SK-N-SH (cell line): Measurements from ENCODE around the gene BMPR1B. TPM values are rescaled to one million over a fixed set of nuclear protein-coding genes. Genes with fewer than 3 reads are reported as not detected.

Experiments
- CTCF ChIA-PET: fragments of 300-600, 350-600 bp; formaldehyde crosslinking; extraction: SDS; loops from one replicate; lab custom pipeline; 2021; lab: Yijun Ruan, JAX
- POLR2A ChIA-PET: fragments of 350-600 bp; sonication (Branson Sonifier 250); formaldehyde crosslinking; extraction: SDS; loops from one replicate; lab custom pipeline; 2020; ENCODE audit warnings: antibody characterized with exemption, inconsistent platforms; lab: Yijun Ruan, JAX
- DNase-seq: peaks from one replicate; pipeline ENCODE4 v3.0.0; 2012
- H2AFZ ChIP-seq: fragments of 200-600 bp; sonication (generic); 2 replicates; pipeline ENCODE4 v1.8.1; 2016; ENCODE audit warnings: antibody characterized with exemption, mild to moderate bottlenecking, low read depth
- H3F3A ChIP-seq: fragments of 200-600 bp; sonication (generic); replicated peaks from 2 replicates; pipeline ENCODE3; 2016; ENCODE audit warnings: antibody characterized with exemption, mild to moderate bottlenecking; ENCODE audit not compliant: insufficient read depth
- H3K27ac ChIP-seq, 2 experiments: fragments of 200-500 bp in 1 of 2; fragments of 200-600 bp in 1 of 2; sonication (Bioruptor generic) in 1 of 2; sonication (generic), shearing (Covaris generic) in 1 of 2; 2 replicates each; pipeline versions ENCODE4 v1.5.1 to v1.6.1; 2014 to 2016; ENCODE audit warnings: low read depth in 2 of 2, inconsistent platforms in 1 of 2, low read length in 1 of 2, mild to moderate bottlenecking in 1 of 2, mixed read lengths in 1 of 2
- H3K27me3 ChIP-seq: fragments of 200-600 bp; sonication (generic), shearing (Covaris generic); 2 replicates; pipeline ENCODE4 v1.6.1; 2016; ENCODE audit warnings: mixed run types; ENCODE audit not compliant: insufficient read depth
- H3K36me3 ChIP-seq, 2 experiments: fragments of 200-500 bp in 1 of 2; fragments of 200-600 bp in 1 of 2; sonication (Bioruptor generic) in 1 of 2; sonication (generic) in 1 of 2; replicated peaks in 1 of 2; 2 replicates each; pipeline versions ENCODE3 to v1.5.1; 2014 to 2016; ENCODE audit warnings: low read length in 1 of 2, mild to moderate bottlenecking in 1 of 2; ENCODE audit not compliant: insufficient read depth in 2 of 2, control insufficient read depth in 1 of 2
- H3K4me1 ChIP-seq, 2 experiments: fragments of 200-500 bp in 1 of 2; fragments of 200-600 bp in 1 of 2; sonication (Bioruptor generic) in 1 of 2; sonication (generic), shearing (Covaris generic) in 1 of 2; 2 replicates each; pipeline versions ENCODE4 v1.5.1 to v1.6.1; 2014 to 2016; ENCODE audit warnings: low read depth in 1 of 2, low read length in 1 of 2, mixed run types in 1 of 2; ENCODE audit not compliant: insufficient read depth in 2 of 2, control insufficient read depth in 1 of 2
- H3K4me2 ChIP-seq: fragments of 200-600 bp; sonication (generic), shearing (Covaris generic); 2 replicates; pipeline ENCODE4 v1.6.1; 2017; ENCODE audit warnings: mixed run types
- H3K4me3 ChIP-seq, 2 experiments: fragments of 200-500 bp in 1 of 2; fragments of 200-600 bp in 1 of 2; sonication (Bioruptor generic) in 1 of 2; sonication (generic), shearing (Covaris generic) in 1 of 2; 2 replicates each; pipeline versions ENCODE4 v1.5.1 to v1.8.1; 2014 to 2016; ENCODE audit warnings: low read depth in 2 of 2, inconsistent platforms in 1 of 2, low read length in 1 of 2, mild to moderate bottlenecking in 1 of 2, mixed read lengths in 1 of 2, moderate library complexity in 1 of 2
- H3K79me2 ChIP-seq: fragments of 200-600 bp; sonication (generic); 2 replicates; pipeline ENCODE4 v1.8.1; 2017; ENCODE audit warnings: mild to moderate bottlenecking; ENCODE audit not compliant: insufficient read depth
- H3K9ac ChIP-seq: fragments of 200-600 bp; sonication (generic); 2 replicates; pipeline ENCODE4 v1.6.1; 2017; ENCODE audit warnings: mixed run types
- H3K9me2 ChIP-seq: fragments of 200-600 bp; sonication (generic); 2 replicates; pipeline ENCODE4 v1.6.1; 2017; ENCODE audit warnings: mixed run types
- H3K9me3 ChIP-seq: fragments of 200-600 bp; sonication (generic); 2 replicates; pipeline ENCODE4 v1.6.1; 2017; ENCODE audit warnings: mixed run types, mild to moderate bottlenecking, moderate library complexity
- H4K20me1 ChIP-seq: fragments of 200-600 bp; sonication (generic); 2 replicates; pipeline ENCODE4 v1.6.1; 2017; ENCODE audit warnings: mild to moderate bottlenecking, mixed run types; ENCODE audit not compliant: insufficient read depth
- CHD2 ChIP-seq: fragments of 150-350 bp; IDR thresholded peaks from 2 replicates; pipeline ENCODE4 v1.6.1; 2018; ENCODE audit warnings: low read length; ENCODE audit not compliant: partially characterized antibody
- CTCF ChIP-seq: fragments of 200-600 bp; sonication (generic); IDR thresholded peaks from 2 replicates; pipeline ENCODE4 v1.6.1; 2017; ENCODE audit warnings: antibody characterized with exemption, mild to moderate bottlenecking, moderate library complexity
- EP300 ChIP-seq, 2 experiments: IDR thresholded peaks; 2 replicates each; pipeline versions ENCODE4 v1.4.0 to v1.6.1; 2012; ENCODE audit warnings: borderline replicate concordance in 1 of 2, low read depth in 1 of 2, low read length in 1 of 2
- EZH2phosphoT487 ChIP-seq: fragments of 200-600 bp; sonication (generic); IDR thresholded peaks from 2 replicates; pipeline ENCODE4 v1.6.1; 2017; ENCODE audit warnings: low read depth, mixed run types, mild to moderate bottlenecking, antibody characterized with exemption, moderate library complexity, borderline replicate concordance
- FOSL2 ChIP-seq: IDR thresholded peaks from 2 replicates; pipeline ENCODE4 v1.4.0; 2012; ENCODE audit warnings: low read depth, mild to moderate bottlenecking, moderate library complexity, borderline replicate concordance
- FOXM1 ChIP-seq: IDR thresholded peaks from 2 replicates; pipeline ENCODE4 v1.4.0; 2012; ENCODE audit warnings: low read depth, mild to moderate bottlenecking
- GABPA ChIP-seq: IDR thresholded peaks from 2 replicates; pipeline ENCODE4 v1.4.0; 2012; ENCODE audit warnings: low read depth, mild to moderate bottlenecking
- JUND ChIP-seq: IDR thresholded peaks from 2 replicates; pipeline ENCODE4 v1.4.0; 2012
- MXI1 ChIP-seq: IDR thresholded peaks from 2 replicates; pipeline ENCODE4 v1.6.1; 2012; ENCODE audit warnings: mild to moderate bottlenecking, low read depth, low read length, improper control_type of control experiment
- NFIC ChIP-seq: IDR thresholded peaks from 2 replicates; pipeline ENCODE4 v1.4.0; 2012; ENCODE audit warnings: borderline replicate concordance
- POLR2AphosphoS5 ChIP-seq: IDR thresholded peaks from 2 replicates; pipeline ENCODE4 v1.6.1; 2012; ENCODE audit warnings: low read depth, low read length
- REST ChIP-seq: IDR thresholded peaks from 2 replicates; pipeline ENCODE4 v1.6.1; 2012; ENCODE audit warnings: mild to moderate bottlenecking, low read depth, low read length, moderate library complexity
- RXRA ChIP-seq: IDR thresholded peaks from 2 replicates; pipeline ENCODE4 v1.4.0; 2012; ENCODE audit warnings: low read depth, mild to moderate bottlenecking, borderline replicate concordance
- SIN3A ChIP-seq: IDR thresholded peaks from 2 replicates; pipeline ENCODE4 v1.6.1; 2012; ENCODE audit warnings: low read depth, mild to moderate bottlenecking, low read length, moderate library complexity, borderline replicate concordance
- SMC3 ChIP-seq: IDR thresholded peaks from 2 replicates; pipeline ENCODE4 v1.6.1; 2012; ENCODE audit warnings: low read depth, low read length, improper control_type of control experiment
- USF2 ChIP-seq: fragments of 150-350 bp; IDR thresholded peaks from 2 replicates; pipeline ENCODE4 v1.6.1; 2017; ENCODE audit warnings: antibody characterized with exemption, low read length, low read depth, borderline replicate concordance
- WGBS: methylation state at CpG from one replicate; pipeline ENCODE4 v1.1.6; 2017; ENCODE audit warnings: low lambda C conversion rate; 5-methylcytosine and 5-hydroxymethylcytosine counted together
- polyA plus RNA-seq, 3 experiments: library from polyadenylated mRNA; depleted of rRNA; stranded (reverse); fragments of >200 nt; gene quantifications; 2 replicates each; pipeline ENCODE4 v1.2.3, GENCODE V29; 2012
- TF ChIP-seq, protein P1 (sequence below): IDR thresholded peaks from 2 replicates; pipeline ENCODE4 v1.4.0; 2012; ENCODE audit warnings: low read depth, borderline replicate concordance
- TF ChIP-seq, protein P2 (sequence below): IDR thresholded peaks from 2 replicates; pipeline ENCODE4 v1.4.0; 2012; ENCODE audit warnings: low read depth
- TF ChIP-seq, protein P3 (sequence below): IDR thresholded peaks from 2 replicates; pipeline ENCODE4 v1.4.0; 2012; ENCODE audit warnings: low read depth, borderline replicate concordance

Gene BMPR1B
- polyA plus RNA-seq, 1 of the 3 experiments (the other 2 are of a cell fraction), result 0.16 TPM

- POLR2A ChIA-PET, result no interaction called here
- H3K9me2 ChIP-seq, result no peaks in the 10 kb centered on the region
- DNase-seq, result no peak
- no peaks in the 10 kb centered on the region for H3K79me2 ChIP-seq
- no peaks in the 10 kb centered on the region for H4K20me1 ChIP-seq
- TF ChIP-seq, protein P1, sequence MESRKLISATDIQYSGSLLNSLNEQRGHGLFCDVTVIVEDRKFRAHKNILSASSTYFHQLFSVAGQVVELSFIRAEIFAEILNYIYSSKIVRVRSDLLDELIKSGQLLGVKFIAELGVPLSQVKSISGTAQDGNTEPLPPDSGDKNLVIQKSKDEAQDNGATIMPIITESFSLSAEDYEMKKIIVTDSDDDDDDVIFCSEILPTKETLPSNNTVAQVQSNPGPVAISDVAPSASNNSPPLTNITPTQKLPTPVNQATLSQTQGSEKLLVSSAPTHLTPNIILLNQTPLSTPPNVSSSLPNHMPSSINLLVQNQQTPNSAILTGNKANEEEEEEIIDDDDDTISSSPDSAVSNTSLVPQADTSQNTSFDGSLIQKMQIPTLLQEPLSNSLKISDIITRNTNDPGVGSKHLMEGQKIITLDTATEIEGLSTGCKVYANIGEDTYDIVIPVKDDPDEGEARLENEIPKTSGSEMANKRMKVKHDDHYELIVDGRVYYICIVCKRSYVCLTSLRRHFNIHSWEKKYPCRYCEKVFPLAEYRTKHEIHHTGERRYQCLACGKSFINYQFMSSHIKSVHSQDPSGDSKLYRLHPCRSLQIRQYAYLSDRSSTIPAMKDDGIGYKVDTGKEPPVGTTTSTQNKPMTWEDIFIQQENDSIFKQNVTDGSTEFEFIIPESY, result no peak
- TF ChIP-seq NFIC, result no peak
- no peak for TF ChIP-seq RXRA
- no peak for TF ChIP-seq EZH2phosphoT487
- TF ChIP-seq CTCF, result no peak
- no peak for TF ChIP-seq SIN3A
- no peak for TF ChIP-seq CHD2
- no peak for TF ChIP-seq POLR2AphosphoS5
- no peak for TF ChIP-seq SMC3
- TF ChIP-seq, protein P2, sequence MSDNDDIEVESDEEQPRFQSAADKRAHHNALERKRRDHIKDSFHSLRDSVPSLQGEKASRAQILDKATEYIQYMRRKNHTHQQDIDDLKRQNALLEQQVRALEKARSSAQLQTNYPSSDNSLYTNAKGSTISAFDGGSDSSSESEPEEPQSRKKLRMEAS, result no peak
- H3K36me3 ChIP-seq, result no peaks in the 10 kb centered on the region
- H2AFZ ChIP-seq, result no peak overlapping the region
- H3K9me3 ChIP-seq, result no peaks in the 10 kb centered on the region
- no peaks in the 10 kb centered on the region for H3K27me3 ChIP-seq
- H3K27ac ChIP-seq, result no peak overlapping the region
- no peaks in the 10 kb centered on the region for H3F3A ChIP-seq
- no peak overlapping the region for H3K4me2 ChIP-seq
- H3K4me1 ChIP-seq, result no peaks in the 10 kb centered on the region
- CTCF ChIA-PET, result no interaction called here
- no peak overlapping the region for H3K9ac ChIP-seq
- 70% methylated on average over 4 of the region's 4 CpGs for WGBS
- no peak overlapping the region for H3K4me3 ChIP-seq
Measured at GRCh38 chr4:94968493-94968892, 210.7 kb downstream of the BMPR1B start.

GRCh38 chr4:94970650-94971049, 212.9 kb downstream of the BMPR1B start:
- Histone ChIP-seq H3K9me2 (no peaks in the 10 kb centered on the region), H3F3A (peaks cover under 1% of the 10 kb centered on the region), H4K20me1 (no peaks in the 10 kb centered on the region), H3K36me3 (no peaks in the 10 kb centered on the region), H3K9me3 (no peaks in the 10 kb centered on the region), H2AFZ (no peak overlapping the region), H3K4me3 (no peak overlapping the region), H3K4me2 (no peak overlapping the region), H3K9ac (no peak overlapping the region), H3K27ac (no peak overlapping the region), H3K79me2 (no peaks in the 10 kb centered on the region), H3K27me3 (no peaks in the 10 kb centered on the region), H3K4me1 (no peaks in the 10 kb centered on the region; a peak in 1 of 4 replicates)
- DNase-seq, result no peak
- CTCF ChIA-PET, result no interaction called here
- POLR2A ChIA-PET, result no interaction called here
- 35% methylated on average over 1 of the region's 1 CpG for WGBS
- TF ChIP-seq GABPA (no peak), JUND (no peak), EP300 (IDR thresholded peaks at IDR 0.05; ENCODE audit: borderline replicate concordance in 1 of 2, low read depth in 1 of 2, low read length in 1 of 2) (no peak), FOXM1 (no peak), REST (no peak), RXRA (no peak), NFIC (no peak), USF2 (no peak), MXI1 (no peak), POLR2AphosphoS5 (no peak), FOSL2 (no peak), CHD2 (no peak)
- TF ChIP-seq, protein P3, sequence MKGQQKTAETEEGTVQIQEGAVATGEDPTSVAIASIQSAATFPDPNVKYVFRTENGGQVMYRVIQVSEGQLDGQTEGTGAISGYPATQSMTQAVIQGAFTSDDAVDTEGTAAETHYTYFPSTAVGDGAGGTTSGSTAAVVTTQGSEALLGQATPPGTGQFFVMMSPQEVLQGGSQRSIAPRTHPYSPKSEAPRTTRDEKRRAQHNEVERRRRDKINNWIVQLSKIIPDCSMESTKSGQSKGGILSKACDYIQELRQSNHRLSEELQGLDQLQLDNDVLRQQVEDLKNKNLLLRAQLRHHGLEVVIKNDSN, result no peak
